DND-41 (cell line): ENCODE results near the gene CHCHD5.
"Not testable (repeated sequence)": the region's sequence is repeated elsewhere in the genome, so short reads cannot be mapped to it uniquely, and the experiment has no call there.

Experiments
- EZH2 ChIP-seq: IDR thresholded peaks from 3 replicates; pipeline ENCODE4 v1.6.1; 2012; ENCODE audit warnings: borderline replicate concordance, low read depth, mild to moderate bottlenecking, moderate library complexity, low read length, inconsistent platforms; ENCODE audit not compliant: severe bottlenecking
- TF ChIP-seq, protein P1 (sequence below): IDR thresholded peaks from 2 replicates; pipeline ENCODE4 v1.5.1; 2012; ENCODE audit warnings: borderline replicate concordance, low read length, moderate library complexity, mild to moderate bottlenecking; ENCODE audit not compliant: poor library complexity, severe bottlenecking; ENCODE audit errors: extremely low read depth

DNA sequence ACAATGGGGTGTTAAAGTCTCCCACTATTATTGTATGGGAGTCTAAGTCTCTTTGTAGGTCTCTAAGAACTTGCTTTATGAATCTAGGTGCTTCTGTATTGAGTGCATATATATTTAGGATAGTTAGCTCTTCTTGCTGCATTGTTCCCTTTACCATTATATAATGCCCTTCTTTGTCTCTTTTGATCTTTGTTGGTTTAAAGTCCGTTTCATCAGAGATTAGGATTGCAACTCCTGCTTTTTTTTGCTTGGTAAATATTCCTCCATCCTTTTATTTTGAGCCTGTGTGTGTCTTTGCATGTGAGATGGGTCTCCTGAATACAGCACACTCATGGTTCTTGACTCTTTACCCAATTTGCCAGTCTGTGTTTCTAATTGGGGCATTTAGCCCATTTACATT is 27.9 kb downstream of the CHCHD5 start:
- TF ChIP-seq, protein P1, sequence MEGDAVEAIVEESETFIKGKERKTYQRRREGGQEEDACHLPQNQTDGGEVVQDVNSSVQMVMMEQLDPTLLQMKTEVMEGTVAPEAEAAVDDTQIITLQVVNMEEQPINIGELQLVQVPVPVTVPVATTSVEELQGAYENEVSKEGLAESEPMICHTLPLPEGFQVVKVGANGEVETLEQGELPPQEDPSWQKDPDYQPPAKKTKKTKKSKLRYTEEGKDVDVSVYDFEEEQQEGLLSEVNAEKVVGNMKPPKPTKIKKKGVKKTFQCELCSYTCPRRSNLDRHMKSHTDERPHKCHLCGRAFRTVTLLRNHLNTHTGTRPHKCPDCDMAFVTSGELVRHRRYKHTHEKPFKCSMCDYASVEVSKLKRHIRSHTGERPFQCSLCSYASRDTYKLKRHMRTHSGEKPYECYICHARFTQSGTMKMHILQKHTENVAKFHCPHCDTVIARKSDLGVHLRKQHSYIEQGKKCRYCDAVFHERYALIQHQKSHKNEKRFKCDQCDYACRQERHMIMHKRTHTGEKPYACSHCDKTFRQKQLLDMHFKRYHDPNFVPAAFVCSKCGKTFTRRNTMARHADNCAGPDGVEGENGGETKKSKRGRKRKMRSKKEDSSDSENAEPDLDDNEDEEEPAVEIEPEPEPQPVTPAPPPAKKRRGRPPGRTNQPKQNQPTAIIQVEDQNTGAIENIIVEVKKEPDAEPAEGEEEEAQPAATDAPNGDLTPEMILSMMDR = not testable (repeated sequence)
- not testable (repeated sequence) for TF ChIP-seq EZH2
